GM18951 (cell line): ENCODE results near the gene B4GALT6.

Experiments used
- POLR2A ChIP-seq: IDR thresholded peaks from 4 replicates; pipeline ENCODE4 v1.6.1; 2011; ENCODE audit warnings: mild to moderate bottlenecking; ENCODE audit not compliant: insufficient read length, insufficient read depth; ENCODE audit errors: extremely low read depth
- in situ Hi-C: fragments of 300-500 bp; cut with MboI; formaldehyde crosslinking; loops from one replicate; pipeline ENCODE4 v1.12.0; 2022; ENCODE audit warnings: low sequenced_read_pairs, mixed read lengths, inconsistent platforms; ENCODE audit not compliant: unreplicated experiment

B4GALT6 gene

GRCh38 chr18:31660763-31661162, 23.6 kb downstream of the B4GALT6 start:
- no peak for TF ChIP-seq POLR2A
- in situ Hi-C loops: no loop called here

GRCh38 chr18:31659576-31660177, 24.7 kb downstream of the B4GALT6 start:
- in situ Hi-C loops: no loop called here
- no peak for TF ChIP-seq POLR2A

- in situ Hi-C loops: no loop called here
- TF ChIP-seq POLR2A: no peak
Measured at GRCh38 chr18:31658670-31659575, 25.5 kb downstream of the B4GALT6 start.

- in situ Hi-C loops: no loop called here
- TF ChIP-seq POLR2A: peak; percentile 29
Measured at GRCh38 chr18:31657823-31658669, 26.3 kb downstream of the B4GALT6 start.

- TF ChIP-seq POLR2A: no peak
- in situ Hi-C loops: no loop called here
Measured at GRCh38 chr18:31656754-31657153, 27.6 kb downstream of the B4GALT6 start.

GRCh38 chr18:31655354-31655753, 29.0 kb downstream of the B4GALT6 start:
- TF ChIP-seq POLR2A: no peak
- in situ Hi-C loops: no loop called here

GRCh38 chr18:31652877-31653276, 31.5 kb downstream of the B4GALT6 start:
- in situ Hi-C loops: no loop called here
- no peak for TF ChIP-seq POLR2A

GRCh38 chr18:31652357-31652756, 32.0 kb downstream of the B4GALT6 start:
- in situ Hi-C loops: no loop called here

GRCh38 chr18:31651369-31651768, 33.0 kb downstream of the B4GALT6 start:
- no peak for TF ChIP-seq POLR2A
- in situ Hi-C loops: no loop called here

More at GRCh38 chr18:31652357-31652756, 32.0 kb downstream of the B4GALT6 start:
- TF ChIP-seq POLR2A: no peak

GRCh38 chr18:31649978-31650719, 34.2 kb downstream of the B4GALT6 start:
- in situ Hi-C loops: no loop called here
- TF ChIP-seq POLR2A: no peak

GRCh38 chr18:31649449-31649848, 34.9 kb downstream of the B4GALT6 start:
- in situ Hi-C loops: no loop called here
- no peak for TF ChIP-seq POLR2A

GRCh38 chr18:31648966-31649429, 35.4 kb downstream of the B4GALT6 start:
- in situ Hi-C loops: no loop called here
- no peak for TF ChIP-seq POLR2A
